GM23248 (cell line): ENCODE measurements around the gene SPATS1.

ENCODE experiments used
- EZH2 ChIP-seq: fragments of 200-600 bp; sonication (generic); IDR thresholded peaks from 2 replicates; pipeline ENCODE4 v1.6.1; 2018; ENCODE audit warnings: antibody characterized with exemption, mild to moderate bottlenecking; ENCODE audit not compliant: insufficient read depth, poor library complexity, severe bottlenecking
- EZH2phosphoT487 ChIP-seq: fragments of 200-600 bp; sonication (generic); IDR thresholded peaks from 2 replicates; pipeline ENCODE4 v1.6.1; 2018; ENCODE audit warnings: antibody characterized with exemption, moderate library complexity, mild to moderate bottlenecking, low read depth; ENCODE audit not compliant: insufficient read depth

- no peak for TF ChIP-seq EZH2
- TF ChIP-seq EZH2phosphoT487 = no peak
Observed at GRCh38 chr6:44333942-44334341, 8.5 kb upstream of the SPATS1 start.
